SK-N-SH (cell line): Measurements from ENCODE around the gene MOB1A. TPM values are rescaled to one million over a fixed set of nuclear protein-coding genes. Genes with fewer than 3 reads are reported as not detected.

Experiments used
- CTCF ChIA-PET: fragments of 300-600, 350-600 bp; formaldehyde crosslinking; extraction: SDS; loops from one replicate; lab custom pipeline; 2021; lab: Yijun Ruan, JAX
- POLR2A ChIA-PET: fragments of 350-600 bp; sonication (Branson Sonifier 250); formaldehyde crosslinking; extraction: SDS; loops from one replicate; lab custom pipeline; 2020; ENCODE audit warnings: antibody characterized with exemption, inconsistent platforms; lab: Yijun Ruan, JAX
- DNase-seq: peaks from one replicate; pipeline ENCODE4 v3.0.0; 2012
- H2AFZ ChIP-seq: fragments of 200-600 bp; sonication (generic); 2 replicates; pipeline ENCODE4 v1.8.1; 2016; ENCODE audit warnings: antibody characterized with exemption, mild to moderate bottlenecking, low read depth
- H3F3A ChIP-seq: fragments of 200-600 bp; sonication (generic); replicated peaks from 2 replicates; pipeline ENCODE3; 2016; ENCODE audit warnings: antibody characterized with exemption, mild to moderate bottlenecking; ENCODE audit not compliant: insufficient read depth
- H3K27ac ChIP-seq, 2 experiments: fragments of 200-500 bp in 1 of 2; fragments of 200-600 bp in 1 of 2; sonication (Bioruptor generic) in 1 of 2; sonication (generic), shearing (Covaris generic) in 1 of 2; 2 replicates each; pipeline versions ENCODE4 v1.5.1 to v1.6.1; 2014 to 2016; ENCODE audit warnings: low read depth in 2 of 2, inconsistent platforms in 1 of 2, low read length in 1 of 2, mild to moderate bottlenecking in 1 of 2, mixed read lengths in 1 of 2
- H3K27me3 ChIP-seq: fragments of 200-600 bp; sonication (generic), shearing (Covaris generic); 2 replicates; pipeline ENCODE4 v1.6.1; 2016; ENCODE audit warnings: mixed run types; ENCODE audit not compliant: insufficient read depth
- H3K36me3 ChIP-seq, 2 experiments: fragments of 200-500 bp in 1 of 2; fragments of 200-600 bp in 1 of 2; sonication (Bioruptor generic) in 1 of 2; sonication (generic) in 1 of 2; replicated peaks in 1 of 2; 2 replicates each; pipeline versions ENCODE3 to v1.5.1; 2014 to 2016; ENCODE audit warnings: low read length in 1 of 2, mild to moderate bottlenecking in 1 of 2; ENCODE audit not compliant: insufficient read depth in 2 of 2, control insufficient read depth in 1 of 2
- H3K4me1 ChIP-seq, 2 experiments: fragments of 200-500 bp in 1 of 2; fragments of 200-600 bp in 1 of 2; sonication (Bioruptor generic) in 1 of 2; sonication (generic), shearing (Covaris generic) in 1 of 2; 2 replicates each; pipeline versions ENCODE4 v1.5.1 to v1.6.1; 2014 to 2016; ENCODE audit warnings: low read depth in 1 of 2, low read length in 1 of 2, mixed run types in 1 of 2; ENCODE audit not compliant: insufficient read depth in 2 of 2, control insufficient read depth in 1 of 2
- H3K4me2 ChIP-seq: fragments of 200-600 bp; sonication (generic), shearing (Covaris generic); 2 replicates; pipeline ENCODE4 v1.6.1; 2017; ENCODE audit warnings: mixed run types
- H3K4me3 ChIP-seq, 2 experiments: fragments of 200-500 bp in 1 of 2; fragments of 200-600 bp in 1 of 2; sonication (Bioruptor generic) in 1 of 2; sonication (generic), shearing (Covaris generic) in 1 of 2; 2 replicates each; pipeline versions ENCODE4 v1.5.1 to v1.8.1; 2014 to 2016; ENCODE audit warnings: low read depth in 2 of 2, inconsistent platforms in 1 of 2, low read length in 1 of 2, mild to moderate bottlenecking in 1 of 2, mixed read lengths in 1 of 2, moderate library complexity in 1 of 2
- H3K79me2 ChIP-seq: fragments of 200-600 bp; sonication (generic); 2 replicates; pipeline ENCODE4 v1.8.1; 2017; ENCODE audit warnings: mild to moderate bottlenecking; ENCODE audit not compliant: insufficient read depth
- H3K9ac ChIP-seq: fragments of 200-600 bp; sonication (generic); 2 replicates; pipeline ENCODE4 v1.6.1; 2017; ENCODE audit warnings: mixed run types
- H3K9me2 ChIP-seq: fragments of 200-600 bp; sonication (generic); 2 replicates; pipeline ENCODE4 v1.6.1; 2017; ENCODE audit warnings: mixed run types
- H3K9me3 ChIP-seq: fragments of 200-600 bp; sonication (generic); 2 replicates; pipeline ENCODE4 v1.6.1; 2017; ENCODE audit warnings: mixed run types, mild to moderate bottlenecking, moderate library complexity
- H4K20me1 ChIP-seq: fragments of 200-600 bp; sonication (generic); 2 replicates; pipeline ENCODE4 v1.6.1; 2017; ENCODE audit warnings: mild to moderate bottlenecking, mixed run types; ENCODE audit not compliant: insufficient read depth
- ELF1 ChIP-seq: IDR thresholded peaks from 2 replicates; pipeline ENCODE4 v1.4.0; 2012
- EP300 ChIP-seq, 2 experiments: IDR thresholded peaks; 2 replicates each; pipeline versions ENCODE4 v1.4.0 to v1.6.1; 2012; ENCODE audit warnings: borderline replicate concordance in 1 of 2, low read depth in 1 of 2, low read length in 1 of 2
- EZH2phosphoT487 ChIP-seq: fragments of 200-600 bp; sonication (generic); IDR thresholded peaks from 2 replicates; pipeline ENCODE4 v1.6.1; 2017; ENCODE audit warnings: low read depth, mixed run types, mild to moderate bottlenecking, antibody characterized with exemption, moderate library complexity, borderline replicate concordance
- FOXJ3 ChIP-seq: sonication (generic); formaldehyde crosslinking; IDR thresholded peaks from 2 replicates; pipeline ENCODE4 v1.5.1; 2020; ENCODE audit warnings: mild to moderate bottlenecking, missing genetic modification reagents
- FOXM1 ChIP-seq: IDR thresholded peaks from 2 replicates; pipeline ENCODE4 v1.4.0; 2012; ENCODE audit warnings: low read depth, mild to moderate bottlenecking
- JUND ChIP-seq: IDR thresholded peaks from 2 replicates; pipeline ENCODE4 v1.4.0; 2012
- MXI1 ChIP-seq: IDR thresholded peaks from 2 replicates; pipeline ENCODE4 v1.6.1; 2012; ENCODE audit warnings: mild to moderate bottlenecking, low read depth, low read length, improper control_type of control experiment
- NFIC ChIP-seq: IDR thresholded peaks from 2 replicates; pipeline ENCODE4 v1.4.0; 2012; ENCODE audit warnings: borderline replicate concordance
- RAD21 ChIP-seq: IDR thresholded peaks from 2 replicates; pipeline ENCODE4 v1.6.1; 2012; ENCODE audit warnings: mild to moderate bottlenecking, low read length
- RCOR1 ChIP-seq: fragments of 150-350 bp; IDR thresholded peaks from 2 replicates; pipeline ENCODE4 v1.6.1; 2017; ENCODE audit warnings: antibody characterized with exemption, low read length
- RFX5 ChIP-seq: IDR thresholded peaks from 2 replicates; pipeline ENCODE4 v1.6.1; 2012; ENCODE audit warnings: mild to moderate bottlenecking, improper control_type of control experiment, low read length
- TAF1 ChIP-seq: IDR thresholded peaks from 2 replicates; pipeline ENCODE4 v1.6.1; 2012; ENCODE audit warnings: low read depth, mild to moderate bottlenecking, low read length, moderate library complexity, borderline replicate concordance
- TCF12 ChIP-seq: IDR thresholded peaks from 2 replicates; pipeline ENCODE4 v1.4.0; 2012
- TEAD4 ChIP-seq: IDR thresholded peaks from 2 replicates; pipeline ENCODE4 v1.4.0; 2012; ENCODE audit warnings: mild to moderate bottlenecking, borderline replicate concordance; ENCODE audit not compliant: insufficient read depth
- YY1 ChIP-seq: IDR thresholded peaks from 2 replicates; pipeline ENCODE4 v1.4.0; 2012; ENCODE audit warnings: low read depth, mild to moderate bottlenecking
- WGBS: methylation state at CpG from one replicate; pipeline ENCODE4 v1.1.6; 2017; ENCODE audit warnings: low lambda C conversion rate; 5-methylcytosine and 5-hydroxymethylcytosine counted together
- polyA plus RNA-seq, 3 experiments: library from polyadenylated mRNA; depleted of rRNA; stranded (reverse); fragments of >200 nt; gene quantifications; 2 replicates each; pipeline ENCODE4 v1.2.3, GENCODE V29; 2012
- TF ChIP-seq, protein P1 (sequence below): fragments of 200-600 bp; sonication (generic); IDR thresholded peaks from 2 replicates; pipeline ENCODE4 v1.6.1; 2017; ENCODE audit warnings: antibody characterized with exemption, mild to moderate bottlenecking, moderate library complexity
- TF ChIP-seq, protein P2 (sequence below): IDR thresholded peaks from 2 replicates; pipeline ENCODE4; 2012
- TF ChIP-seq, protein P3 (sequence below): IDR thresholded peaks from 2 replicates; pipeline ENCODE4 v1.4.0; 2012; ENCODE audit warnings: low read depth, borderline replicate concordance
- TF ChIP-seq, protein P4 (sequence below): IDR thresholded peaks from 2 replicates; pipeline ENCODE4 v1.4.0; 2012; ENCODE audit warnings: low read depth, borderline replicate concordance

The MOB1A gene
- polyA plus RNA-seq, 1 of the 3 experiments (the other 2 are of a cell fraction) = 15.3 TPM

DNA sequence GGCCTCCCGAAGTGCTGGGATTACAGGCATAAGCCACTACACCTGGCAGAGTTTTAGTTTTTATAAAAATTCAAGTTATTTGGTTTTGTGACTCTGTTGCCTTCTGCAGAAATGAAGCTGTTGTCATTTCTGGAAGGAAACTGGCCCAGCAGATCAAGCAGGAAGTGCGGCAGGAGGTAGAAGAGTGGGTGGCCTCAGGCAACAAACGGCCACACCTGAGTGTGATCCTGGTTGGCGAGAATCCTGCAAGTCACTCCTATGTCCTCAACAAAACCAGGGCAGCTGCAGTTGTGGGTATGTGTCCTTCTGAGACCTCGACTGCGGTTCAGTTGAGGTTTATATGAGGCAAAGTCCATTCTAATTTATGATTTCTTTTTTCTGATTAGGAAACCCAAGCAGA is 26.9 kb upstream of the MOB1A start:
- H3F3A ChIP-seq = no peaks in the 10 kb centered on the region
- no peaks in the 10 kb centered on the region for H3K9me2 ChIP-seq
- no peaks in the 10 kb centered on the region for H3K27me3 ChIP-seq
- no peak overlapping the region; a peak in 1 of 4 replicates for H3K27ac ChIP-seq
- ChIA-PET POLR2A (interaction anchor here (0.6 kb wide), 1 partner anchor 213 kb away, joined by 3 read pairs; no protein-coding TSS in a partner anchor), CTCF (interaction anchor here (0.8 to 1.2 kb wide), 2 partner anchors 68 to 186 kb away, joined by 3 to 4 read pairs; no protein-coding TSS in a partner anchor)
- no peak overlapping the region for H3K4me2 ChIP-seq
- H3K9ac ChIP-seq = no peak overlapping the region
- DNase-seq = no peak
- TF ChIP-seq RFX5 (no peak), TCF12 (no peak), TAF1 (no peak), RCOR1 (no peak), EP300 (IDR thresholded peaks at IDR 0.05; ENCODE audit: borderline replicate concordance in 1 of 2, low read depth in 1 of 2, low read length in 1 of 2) (no peak), MXI1 (no peak), ELF1 (no peak), JUND (no peak), NFIC (no peak), EZH2phosphoT487 (no peak), RAD21 (no peak), TEAD4 (no peak), YY1 (no peak), FOXJ3 (CRISPR knock-in tag) (no peak), FOXM1 (no peak)
- TF ChIP-seq, protein P1, sequence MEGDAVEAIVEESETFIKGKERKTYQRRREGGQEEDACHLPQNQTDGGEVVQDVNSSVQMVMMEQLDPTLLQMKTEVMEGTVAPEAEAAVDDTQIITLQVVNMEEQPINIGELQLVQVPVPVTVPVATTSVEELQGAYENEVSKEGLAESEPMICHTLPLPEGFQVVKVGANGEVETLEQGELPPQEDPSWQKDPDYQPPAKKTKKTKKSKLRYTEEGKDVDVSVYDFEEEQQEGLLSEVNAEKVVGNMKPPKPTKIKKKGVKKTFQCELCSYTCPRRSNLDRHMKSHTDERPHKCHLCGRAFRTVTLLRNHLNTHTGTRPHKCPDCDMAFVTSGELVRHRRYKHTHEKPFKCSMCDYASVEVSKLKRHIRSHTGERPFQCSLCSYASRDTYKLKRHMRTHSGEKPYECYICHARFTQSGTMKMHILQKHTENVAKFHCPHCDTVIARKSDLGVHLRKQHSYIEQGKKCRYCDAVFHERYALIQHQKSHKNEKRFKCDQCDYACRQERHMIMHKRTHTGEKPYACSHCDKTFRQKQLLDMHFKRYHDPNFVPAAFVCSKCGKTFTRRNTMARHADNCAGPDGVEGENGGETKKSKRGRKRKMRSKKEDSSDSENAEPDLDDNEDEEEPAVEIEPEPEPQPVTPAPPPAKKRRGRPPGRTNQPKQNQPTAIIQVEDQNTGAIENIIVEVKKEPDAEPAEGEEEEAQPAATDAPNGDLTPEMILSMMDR = no peak
- TF ChIP-seq, protein P2, sequence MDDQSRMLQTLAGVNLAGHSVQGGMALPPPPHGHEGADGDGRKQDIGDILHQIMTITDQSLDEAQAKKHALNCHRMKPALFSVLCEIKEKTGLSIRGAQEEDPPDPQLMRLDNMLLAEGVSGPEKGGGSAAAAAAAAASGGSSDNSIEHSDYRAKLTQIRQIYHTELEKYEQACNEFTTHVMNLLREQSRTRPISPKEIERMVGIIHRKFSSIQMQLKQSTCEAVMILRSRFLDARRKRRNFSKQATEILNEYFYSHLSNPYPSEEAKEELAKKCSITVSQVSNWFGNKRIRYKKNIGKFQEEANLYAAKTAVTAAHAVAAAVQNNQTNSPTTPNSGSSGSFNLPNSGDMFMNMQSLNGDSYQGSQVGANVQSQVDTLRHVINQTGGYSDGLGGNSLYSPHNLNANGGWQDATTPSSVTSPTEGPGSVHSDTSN = no peak
- TF ChIP-seq, protein P3, sequence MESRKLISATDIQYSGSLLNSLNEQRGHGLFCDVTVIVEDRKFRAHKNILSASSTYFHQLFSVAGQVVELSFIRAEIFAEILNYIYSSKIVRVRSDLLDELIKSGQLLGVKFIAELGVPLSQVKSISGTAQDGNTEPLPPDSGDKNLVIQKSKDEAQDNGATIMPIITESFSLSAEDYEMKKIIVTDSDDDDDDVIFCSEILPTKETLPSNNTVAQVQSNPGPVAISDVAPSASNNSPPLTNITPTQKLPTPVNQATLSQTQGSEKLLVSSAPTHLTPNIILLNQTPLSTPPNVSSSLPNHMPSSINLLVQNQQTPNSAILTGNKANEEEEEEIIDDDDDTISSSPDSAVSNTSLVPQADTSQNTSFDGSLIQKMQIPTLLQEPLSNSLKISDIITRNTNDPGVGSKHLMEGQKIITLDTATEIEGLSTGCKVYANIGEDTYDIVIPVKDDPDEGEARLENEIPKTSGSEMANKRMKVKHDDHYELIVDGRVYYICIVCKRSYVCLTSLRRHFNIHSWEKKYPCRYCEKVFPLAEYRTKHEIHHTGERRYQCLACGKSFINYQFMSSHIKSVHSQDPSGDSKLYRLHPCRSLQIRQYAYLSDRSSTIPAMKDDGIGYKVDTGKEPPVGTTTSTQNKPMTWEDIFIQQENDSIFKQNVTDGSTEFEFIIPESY = no peak
- TF ChIP-seq, protein P4, sequence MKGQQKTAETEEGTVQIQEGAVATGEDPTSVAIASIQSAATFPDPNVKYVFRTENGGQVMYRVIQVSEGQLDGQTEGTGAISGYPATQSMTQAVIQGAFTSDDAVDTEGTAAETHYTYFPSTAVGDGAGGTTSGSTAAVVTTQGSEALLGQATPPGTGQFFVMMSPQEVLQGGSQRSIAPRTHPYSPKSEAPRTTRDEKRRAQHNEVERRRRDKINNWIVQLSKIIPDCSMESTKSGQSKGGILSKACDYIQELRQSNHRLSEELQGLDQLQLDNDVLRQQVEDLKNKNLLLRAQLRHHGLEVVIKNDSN = no peak
- no peaks in the 10 kb centered on the region for H3K9me3 ChIP-seq
- peaks cover 13 to 59% of the 10 kb centered on the region in 2 experiments for H3K36me3 ChIP-seq
- peaks cover 84% of the 10 kb centered on the region for H4K20me1 ChIP-seq
- no peak overlapping the region for H3K4me3 ChIP-seq
- peaks cover 0 to 18% of the 10 kb centered on the region in 2 experiments; a peak in 3 of 4 replicates for H3K4me1 ChIP-seq
- peaks cover 83% of the 10 kb centered on the region for H3K79me2 ChIP-seq
- no peak overlapping the region for H2AFZ ChIP-seq
- 90% methylated on average over 6 of the region's 6 CpGs for WGBS
